ENCODE results near the gene CDHR2.

CDHR2 gene

GRCh38 chr5:176513788-176514187 lies 35.4 kb upstream of the CDHR2 start:
- no peak overlapping the region for H3K4me3 ChIP-seq (replicated peaks; ENCODE audit: low read depth, low read length)
- DNase-seq (ENCODE audit: extremely low read depth, low read depth): no peak
- no peak for TF ChIP-seq CTCF (IDR thresholded peaks at IDR 0.05; ENCODE audit: low read depth, low read length, missing control alignments)

GRCh38 chr5:176514244-176514950 lies 34.7 kb upstream of the CDHR2 start:
- DNase-seq (ENCODE audit: extremely low read depth, low read depth): no peak
- TF ChIP-seq CTCF (IDR thresholded peaks at IDR 0.05; ENCODE audit: low read depth, low read length, missing control alignments): no peak
- H3K4me3 ChIP-seq (replicated peaks; ENCODE audit: low read depth, low read length): no peak overlapping the region

GRCh38 chr5:176515396-176515795 lies 33.7 kb upstream of the CDHR2 start:
- TF ChIP-seq CTCF (IDR thresholded peaks at IDR 0.05; ENCODE audit: low read depth, low read length, missing control alignments): no peak
- no peak overlapping the region for H3K4me3 ChIP-seq (replicated peaks; ENCODE audit: low read depth, low read length)
- DNase-seq (ENCODE audit: extremely low read depth, low read depth): no peak

GRCh38 chr5:176517053-176517661 lies 32.0 kb upstream of the CDHR2 start:
- no peak overlapping the region for H3K4me3 ChIP-seq (replicated peaks; ENCODE audit: low read depth, low read length)
- TF ChIP-seq CTCF (IDR thresholded peaks at IDR 0.05; ENCODE audit: low read depth, low read length, missing control alignments): no peak
- no peak for DNase-seq (ENCODE audit: extremely low read depth, low read depth)

- TF ChIP-seq CTCF (IDR thresholded peaks at IDR 0.05; ENCODE audit: low read depth, low read length, missing control alignments): no peak
- H3K4me3 ChIP-seq (replicated peaks; ENCODE audit: low read depth, low read length): no peak overlapping the region
- DNase-seq (ENCODE audit: extremely low read depth, low read depth): no peak
These were observed 29.1 kb upstream of the CDHR2 start for GRCh38 chr5:176519810-176520720.

GRCh38 chr5:176521286-176521685 lies 27.9 kb upstream of the CDHR2 start:
- no peak for DNase-seq (ENCODE audit: extremely low read depth, low read depth)
- no peak for TF ChIP-seq CTCF (IDR thresholded peaks at IDR 0.05; ENCODE audit: low read depth, low read length, missing control alignments)
- H3K4me3 ChIP-seq (replicated peaks; ENCODE audit: low read depth, low read length): no peak overlapping the region
